ENCODE measurements around the gene TNFAIP8L1. TPM values are rescaled to one million over a fixed set of nuclear protein-coding genes. Genes with fewer than 3 reads are reported as not detected.

The TNFAIP8L1 gene
- total RNA-seq, 1 experiment from 2014 or later: 22.2 TPM

- TF ChIP-seq REST (IDR thresholded peaks at IDR 0.05; ENCODE audit: low read depth) (no peak), ZBTB33 (IDR thresholded peaks at IDR 0.05; ENCODE audit: extremely low read depth, insufficient replicate concordance, low read length) (no peak), EZH2 (IDR thresholded peaks at IDR 0.05) (no peak), POLR2A (IDR thresholded peaks at IDR 0.05; ENCODE audit: borderline replicate concordance, extremely low read depth, insufficient read depth, insufficient read length) (no peak), ELF1 (IDR thresholded peaks at IDR 0.05; ENCODE audit: borderline replicate concordance, low read depth) (no peak), JUND (IDR thresholded peaks at IDR 0.05) (no peak; the same call in none of the 2 replicates), FOSL1 (IDR thresholded peaks at IDR 0.05; ENCODE audit: low read depth) (peak; percentile 69; the same call in 1 of the 2 replicates), RAD21 (IDR thresholded peaks at IDR 0.05; ENCODE audit: low read depth) (no peak), YY1 (IDR thresholded peaks at IDR 0.05; ENCODE audit: extremely low read depth, insufficient replicate concordance, low read depth, low read length) (peak; percentile 15), MAX (IDR thresholded peaks at IDR 0.05) (peak; percentile 69), CEBPB (IDR thresholded peaks at IDR 0.05; ENCODE audit: low read depth) (no peak), SRF (IDR thresholded peaks at IDR 0.05; ENCODE audit: low read depth) (no peak)
Measured at GRCh38 chr19:4694211-4694987, 55.1 kb downstream of the TNFAIP8L1 start (continued).

Measured in HCT116 (cell line).